ENCODE data around the gene OR8K1.

DNA sequence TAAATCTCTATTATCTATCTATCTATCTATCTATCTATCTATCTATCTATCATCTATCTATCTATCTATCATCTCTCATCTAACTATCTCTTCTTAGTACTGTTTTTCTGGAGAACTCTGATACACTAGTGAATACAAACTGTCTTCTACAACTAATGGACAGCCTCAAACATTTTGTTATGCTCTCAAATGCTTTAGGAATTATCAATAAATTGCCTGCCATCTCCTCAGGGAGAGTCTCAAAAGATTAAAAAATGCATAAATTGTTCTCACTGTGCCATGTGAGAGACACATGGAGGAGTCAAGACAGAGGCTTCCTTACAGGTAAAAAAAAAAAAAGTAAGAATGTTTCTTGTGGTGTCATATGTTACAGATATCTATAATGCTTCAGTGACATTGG lies 31.0 kb upstream of the OR8K1 start, which contains the start of gene OR8K3:
- TF ChIP-seq POLR2AphosphoS5 (IDR thresholded peaks at IDR 0.05) = no peak
- no peak for TF ChIP-seq EP300 (IDR thresholded peaks at IDR 0.05)

Measured in esophagus muscularis mucosa (tissue), 3 donors.